Measurements from ENCODE around the gene GPC6.

The GPC6 gene

DNA sequence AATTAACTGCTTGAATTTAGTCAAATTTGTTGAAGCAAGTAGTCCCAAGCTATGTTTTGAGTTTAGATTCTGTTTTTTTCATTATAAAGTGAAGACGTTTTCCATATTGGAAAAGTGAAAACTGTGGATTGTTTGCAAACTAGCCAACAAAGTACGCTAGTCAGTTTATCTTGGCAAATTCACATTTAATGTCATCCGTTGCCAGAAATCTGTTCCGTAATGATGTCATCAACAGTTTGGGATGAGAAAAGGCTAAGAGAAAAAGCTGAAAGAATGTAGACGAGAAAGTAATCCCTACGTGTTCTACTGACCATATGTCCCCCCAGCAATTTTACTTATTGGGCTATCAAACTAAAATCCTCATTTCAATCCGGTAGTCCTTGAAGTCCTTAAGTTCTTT, 419.6 kb downstream of the GPC6 start:
- no peak overlapping the region for H3K4me3 ChIP-seq (ENCODE audit: control insufficient read depth, low read depth, low read length)
- DNase-seq (ENCODE audit: low read depth) = no peak
- TF ChIP-seq, protein P1, sequence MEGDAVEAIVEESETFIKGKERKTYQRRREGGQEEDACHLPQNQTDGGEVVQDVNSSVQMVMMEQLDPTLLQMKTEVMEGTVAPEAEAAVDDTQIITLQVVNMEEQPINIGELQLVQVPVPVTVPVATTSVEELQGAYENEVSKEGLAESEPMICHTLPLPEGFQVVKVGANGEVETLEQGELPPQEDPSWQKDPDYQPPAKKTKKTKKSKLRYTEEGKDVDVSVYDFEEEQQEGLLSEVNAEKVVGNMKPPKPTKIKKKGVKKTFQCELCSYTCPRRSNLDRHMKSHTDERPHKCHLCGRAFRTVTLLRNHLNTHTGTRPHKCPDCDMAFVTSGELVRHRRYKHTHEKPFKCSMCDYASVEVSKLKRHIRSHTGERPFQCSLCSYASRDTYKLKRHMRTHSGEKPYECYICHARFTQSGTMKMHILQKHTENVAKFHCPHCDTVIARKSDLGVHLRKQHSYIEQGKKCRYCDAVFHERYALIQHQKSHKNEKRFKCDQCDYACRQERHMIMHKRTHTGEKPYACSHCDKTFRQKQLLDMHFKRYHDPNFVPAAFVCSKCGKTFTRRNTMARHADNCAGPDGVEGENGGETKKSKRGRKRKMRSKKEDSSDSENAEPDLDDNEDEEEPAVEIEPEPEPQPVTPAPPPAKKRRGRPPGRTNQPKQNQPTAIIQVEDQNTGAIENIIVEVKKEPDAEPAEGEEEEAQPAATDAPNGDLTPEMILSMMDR (IDR thresholded peaks at IDR 0.05; ENCODE audit: control insufficient read depth, insufficient read depth, low read depth, low read length, missing control alignments) = no peak

DNA sequence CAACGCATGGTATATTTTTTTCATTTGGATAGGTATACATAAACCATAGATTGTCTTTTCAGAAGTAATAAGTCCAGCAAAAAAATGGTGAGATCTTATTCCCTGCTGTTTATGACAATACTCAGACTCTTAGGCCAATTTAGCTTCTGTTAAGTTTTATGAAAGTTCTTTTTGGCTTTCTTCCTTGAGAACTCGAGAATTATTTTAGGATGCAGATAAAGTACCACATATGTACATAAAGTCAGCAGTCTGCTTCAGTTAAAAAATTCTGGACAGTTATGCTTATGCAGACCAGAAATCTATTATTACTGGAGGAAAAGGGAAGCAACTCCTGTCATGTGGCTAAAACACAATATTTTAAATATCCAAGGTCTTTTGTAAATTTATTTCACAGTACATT, 422.9 kb downstream of the GPC6 start:
- TF ChIP-seq, protein P1 (IDR thresholded peaks at IDR 0.05; ENCODE audit: control insufficient read depth, insufficient read depth, low read depth, low read length, missing control alignments) = no peak
- no peak for DNase-seq (ENCODE audit: low read depth)
- H3K4me3 ChIP-seq (ENCODE audit: control insufficient read depth, low read depth, low read length) = no peak overlapping the region

DNA sequence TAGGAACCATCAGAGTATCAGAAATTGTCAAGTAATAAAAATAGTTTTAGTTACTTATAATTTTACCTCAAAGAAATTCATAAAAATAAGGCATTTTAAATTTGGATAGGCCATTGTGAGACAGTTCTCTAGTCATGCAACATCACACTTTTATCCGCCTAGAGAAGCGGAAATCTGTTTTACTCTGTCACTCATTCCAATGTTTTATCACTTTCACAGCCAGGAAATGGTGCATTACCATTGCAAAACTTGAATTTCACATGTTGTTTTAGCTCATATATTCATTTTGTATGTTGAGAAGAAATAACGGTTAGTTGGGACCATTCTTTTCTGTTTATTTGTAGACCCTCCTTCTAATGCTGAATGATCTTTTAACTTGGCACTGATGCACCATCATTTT, 427.2 kb downstream of the GPC6 start:
- TF ChIP-seq, protein P1 (IDR thresholded peaks at IDR 0.05; ENCODE audit: control insufficient read depth, insufficient read depth, low read depth, low read length, missing control alignments) = no peak
- DNase-seq (ENCODE audit: low read depth) = no peak
- H3K4me3 ChIP-seq (ENCODE audit: control insufficient read depth, low read depth, low read length) = no peak overlapping the region

DNA sequence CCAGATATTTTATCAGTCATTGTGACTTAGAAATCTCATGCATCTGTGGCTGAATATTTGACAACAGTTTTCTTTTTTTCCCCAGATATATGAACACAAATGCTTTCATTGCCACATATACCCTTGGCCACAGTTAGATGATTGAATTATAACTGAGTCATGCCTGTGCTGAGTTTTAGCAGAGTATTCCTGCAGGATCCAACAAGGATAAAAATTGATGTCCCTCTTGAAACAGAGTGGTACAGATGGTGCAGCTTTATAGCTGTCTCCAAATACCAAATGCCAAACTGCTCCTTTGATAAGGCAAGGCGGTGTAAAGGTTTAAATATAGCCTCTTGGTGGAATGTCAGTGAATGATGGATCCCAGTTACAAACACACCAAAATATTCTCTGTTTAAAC, 428.5 kb downstream of the GPC6 start:
- TF ChIP-seq, protein P1 (IDR thresholded peaks at IDR 0.05; ENCODE audit: control insufficient read depth, insufficient read depth, low read depth, low read length, missing control alignments) = no peak
- DNase-seq (ENCODE audit: low read depth) = no peak
- no peak overlapping the region for H3K4me3 ChIP-seq (ENCODE audit: control insufficient read depth, low read depth, low read length)

DNA sequence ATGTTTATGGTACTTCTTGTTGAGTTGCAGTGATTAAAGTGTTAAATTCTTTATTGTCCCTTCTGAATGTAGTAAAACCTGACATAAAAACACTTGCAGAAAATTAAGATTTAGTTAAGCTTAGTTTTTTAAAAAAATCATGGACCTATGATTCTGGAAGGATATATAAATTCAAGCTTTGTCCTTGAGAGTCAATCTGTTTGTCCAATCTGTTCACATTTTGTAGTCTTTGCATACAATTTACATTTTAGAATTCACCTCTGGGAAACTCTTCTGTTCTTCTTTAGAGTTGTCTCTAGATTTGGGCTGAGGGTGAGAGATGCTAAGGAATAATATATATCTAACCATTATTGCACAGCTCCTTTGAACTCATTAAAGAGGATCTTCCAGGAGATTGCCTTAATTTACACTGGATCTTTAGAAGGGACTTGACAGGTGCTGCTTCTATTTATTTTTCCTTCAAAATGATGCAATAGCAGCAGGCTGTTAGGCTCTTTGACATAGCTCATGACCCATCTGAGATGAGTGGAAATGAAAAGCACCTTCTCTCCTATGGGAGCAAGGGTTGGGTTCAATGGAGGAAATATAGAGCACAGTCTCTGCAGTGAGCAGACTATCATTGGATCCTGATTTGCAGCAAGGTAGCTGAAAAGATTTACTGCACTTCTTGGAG, 433.9 kb downstream of the GPC6 start:
- DNase-seq (ENCODE audit: low read depth) = no peak
- TF ChIP-seq, protein P1 (IDR thresholded peaks at IDR 0.05; ENCODE audit: control insufficient read depth, insufficient read depth, low read depth, low read length, missing control alignments) = no peak
- no peak overlapping the region for H3K4me3 ChIP-seq (ENCODE audit: control insufficient read depth, low read depth, low read length)

DNA sequence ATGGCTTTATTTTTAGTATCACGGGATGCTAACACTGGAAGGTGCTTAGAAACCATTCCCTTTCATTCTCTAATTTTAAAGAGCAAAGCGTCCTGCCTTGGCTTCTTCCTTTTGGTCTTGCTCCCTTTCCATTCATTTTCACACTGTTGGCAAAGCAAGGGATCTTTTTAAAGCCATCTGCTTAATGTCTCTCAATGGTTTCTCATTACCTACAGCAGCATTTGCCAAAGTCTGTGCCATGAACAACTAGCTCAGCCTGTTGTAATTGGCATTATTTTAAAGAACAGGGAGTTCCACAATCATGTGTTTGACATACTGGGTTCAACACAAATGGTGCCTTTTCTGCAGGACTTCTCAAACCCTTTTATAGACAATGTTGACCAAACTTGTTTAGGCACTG, 444.3 kb downstream of the GPC6 start:
- TF ChIP-seq, protein P1 (IDR thresholded peaks at IDR 0.05; ENCODE audit: control insufficient read depth, insufficient read depth, low read depth, low read length, missing control alignments) = no peak
- no peak for DNase-seq (ENCODE audit: low read depth)
- H3K4me3 ChIP-seq (ENCODE audit: control insufficient read depth, low read depth, low read length) = no peak overlapping the region
